ENCODE data around the gene ZNF322.

The ZNF322 gene

GRCh38 chr6:26624557-26624956 lies 35.0 kb downstream of the ZNF322 start:
- H3K4me3 ChIP-seq (replicated peaks; ENCODE audit: low read depth, low read length): no peak overlapping the region
- TF ChIP-seq, protein P1, sequence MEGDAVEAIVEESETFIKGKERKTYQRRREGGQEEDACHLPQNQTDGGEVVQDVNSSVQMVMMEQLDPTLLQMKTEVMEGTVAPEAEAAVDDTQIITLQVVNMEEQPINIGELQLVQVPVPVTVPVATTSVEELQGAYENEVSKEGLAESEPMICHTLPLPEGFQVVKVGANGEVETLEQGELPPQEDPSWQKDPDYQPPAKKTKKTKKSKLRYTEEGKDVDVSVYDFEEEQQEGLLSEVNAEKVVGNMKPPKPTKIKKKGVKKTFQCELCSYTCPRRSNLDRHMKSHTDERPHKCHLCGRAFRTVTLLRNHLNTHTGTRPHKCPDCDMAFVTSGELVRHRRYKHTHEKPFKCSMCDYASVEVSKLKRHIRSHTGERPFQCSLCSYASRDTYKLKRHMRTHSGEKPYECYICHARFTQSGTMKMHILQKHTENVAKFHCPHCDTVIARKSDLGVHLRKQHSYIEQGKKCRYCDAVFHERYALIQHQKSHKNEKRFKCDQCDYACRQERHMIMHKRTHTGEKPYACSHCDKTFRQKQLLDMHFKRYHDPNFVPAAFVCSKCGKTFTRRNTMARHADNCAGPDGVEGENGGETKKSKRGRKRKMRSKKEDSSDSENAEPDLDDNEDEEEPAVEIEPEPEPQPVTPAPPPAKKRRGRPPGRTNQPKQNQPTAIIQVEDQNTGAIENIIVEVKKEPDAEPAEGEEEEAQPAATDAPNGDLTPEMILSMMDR (IDR thresholded peaks at IDR 0.05; ENCODE audit: low read length, missing control alignments): no peak
- no peak for DNase-seq (ENCODE audit: low read depth)

GRCh38 chr6:26623339-26623859 lies 36.1 kb downstream of the ZNF322 start:
- DNase-seq (ENCODE audit: low read depth): no peak
- TF ChIP-seq, protein P1 (IDR thresholded peaks at IDR 0.05; ENCODE audit: low read length, missing control alignments): no peak
- H3K4me3 ChIP-seq (replicated peaks; ENCODE audit: low read depth, low read length): no peak overlapping the region

DNA sequence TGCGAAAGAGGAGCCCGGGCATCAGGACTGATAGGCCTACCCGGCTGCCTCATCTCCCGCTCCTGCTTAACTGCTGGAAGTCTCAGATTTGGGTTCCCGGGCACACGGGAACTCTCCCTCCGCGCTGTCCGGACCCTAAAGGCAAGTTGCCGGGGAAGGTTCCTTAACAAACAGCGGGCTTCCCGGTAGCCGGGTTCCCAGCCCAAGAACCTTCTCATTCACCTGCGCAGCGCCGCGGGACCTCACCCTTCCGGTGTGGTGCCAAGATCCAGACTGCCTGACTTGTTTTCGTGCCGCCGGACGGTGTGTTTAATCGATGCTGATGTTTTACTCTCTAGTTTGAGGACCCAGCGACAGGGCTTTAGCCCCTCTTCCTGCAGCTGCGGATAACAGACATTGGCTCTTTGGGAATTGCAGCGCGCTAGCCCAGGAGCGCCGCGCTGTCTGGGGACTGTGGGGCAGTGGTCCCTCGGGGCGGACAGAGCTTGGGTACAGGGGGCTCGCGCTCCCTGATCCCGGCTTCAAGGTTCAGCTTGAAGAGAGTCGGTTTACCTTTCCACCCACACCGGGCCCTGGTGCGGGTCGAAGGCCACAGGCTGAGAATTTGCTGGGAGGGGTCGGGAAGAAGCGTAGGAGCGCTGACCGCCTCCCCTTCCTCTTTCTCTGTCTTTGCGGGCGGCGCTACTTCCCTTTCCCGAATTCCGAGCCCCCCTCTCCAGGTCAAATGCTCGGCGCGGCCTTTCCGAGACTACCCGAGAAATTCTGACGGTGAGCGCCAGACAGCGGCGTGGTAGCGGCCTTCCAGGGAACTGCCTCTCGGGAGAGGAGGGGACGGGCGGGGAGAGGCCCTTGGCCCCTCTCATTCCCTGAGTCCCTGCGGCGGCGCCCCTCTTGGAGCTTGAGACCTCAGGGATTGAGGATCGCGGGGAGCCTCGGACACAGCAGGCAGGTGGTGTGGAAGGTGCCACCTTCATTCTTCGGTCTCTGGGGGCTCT lies 45.6 kb downstream of the ZNF322 start:
- TF ChIP-seq, protein P1 (IDR thresholded peaks at IDR 0.05; ENCODE audit: low read length, missing control alignments): no peak
- no peak for DNase-seq (ENCODE audit: low read depth)
- no peak overlapping the region for H3K4me3 ChIP-seq (replicated peaks; ENCODE audit: low read depth, low read length)

- no peak for DNase-seq (ENCODE audit: low read depth)
- TF ChIP-seq, protein P1 (IDR thresholded peaks at IDR 0.05; ENCODE audit: low read length, missing control alignments): no peak
- H3K4me3 ChIP-seq (replicated peaks; ENCODE audit: low read depth, low read length): no peak overlapping the region
Measured at GRCh38 chr6:26613201-26613600, 46.3 kb downstream of the ZNF322 start.

DNA sequence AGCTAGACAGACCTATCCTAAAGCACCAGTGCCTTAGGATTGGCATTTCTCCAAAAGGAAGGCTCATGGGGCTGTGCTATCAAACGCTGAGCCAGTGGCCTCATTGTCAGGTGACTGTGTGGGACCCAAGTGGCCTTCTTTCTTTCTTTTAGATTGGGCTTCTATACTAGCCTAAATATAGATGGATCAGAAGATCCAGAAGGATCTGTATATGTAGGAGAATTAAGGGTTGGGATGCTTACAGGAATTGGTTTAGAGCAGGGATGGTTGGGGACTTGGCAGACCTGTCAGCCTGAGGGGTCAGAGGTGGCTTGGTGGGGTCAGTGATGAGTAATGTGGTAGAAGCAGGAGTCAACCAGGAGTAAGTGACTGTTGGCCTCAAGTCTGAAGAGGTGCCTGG lies 47.9 kb downstream of the ZNF322 start:
- H3K4me3 ChIP-seq (replicated peaks; ENCODE audit: low read depth, low read length): no peak overlapping the region
- TF ChIP-seq, protein P1 (IDR thresholded peaks at IDR 0.05; ENCODE audit: low read length, missing control alignments): no peak
- no peak for DNase-seq (ENCODE audit: low read depth)

DNA sequence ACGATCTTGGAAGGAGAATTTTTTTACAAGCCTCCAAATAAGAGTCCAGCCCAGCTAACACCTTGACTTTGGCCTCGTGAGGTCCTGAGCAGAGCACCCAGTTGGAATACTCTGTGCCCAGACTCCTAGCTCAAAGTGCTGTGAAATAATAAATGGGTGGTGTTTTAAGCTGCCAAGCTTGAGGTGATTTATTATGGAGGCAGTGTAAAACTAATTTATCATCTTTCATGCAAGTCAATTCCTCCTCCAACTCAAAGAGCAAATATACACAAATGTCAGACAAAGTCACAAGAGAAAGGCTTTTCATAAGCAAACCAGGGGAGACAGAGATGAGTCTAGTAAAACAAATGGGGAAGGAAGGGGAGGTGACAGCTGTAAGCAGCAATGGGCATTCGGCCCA lies 50.1 kb downstream of the ZNF322 start:
- TF ChIP-seq, protein P1 (IDR thresholded peaks at IDR 0.05; ENCODE audit: low read length, missing control alignments): no peak
- no peak for DNase-seq (ENCODE audit: low read depth)
- H3K4me3 ChIP-seq (replicated peaks; ENCODE audit: low read depth, low read length): no peak overlapping the region

Data from fibroblast of pulmonary artery (primary cell).